Measurements from ENCODE around the gene CADM1.

DNA sequence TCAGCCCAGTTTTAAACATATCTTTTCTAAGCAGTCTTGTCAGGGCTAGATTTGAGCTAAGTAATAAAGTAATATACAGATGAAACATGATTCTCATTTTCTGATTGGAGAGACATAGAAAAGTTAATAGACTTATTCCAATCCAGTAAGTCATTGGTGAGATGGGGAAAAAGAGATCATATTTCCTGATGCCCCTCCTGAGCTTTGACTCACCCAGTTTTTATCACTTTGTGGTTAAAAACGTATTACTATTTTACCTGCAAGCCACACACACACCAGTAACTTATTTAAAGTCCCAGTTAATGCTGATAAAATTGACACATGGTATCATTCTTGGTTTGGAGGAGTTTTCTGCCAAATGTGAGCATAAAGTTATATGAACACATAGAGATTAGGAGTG, 306.8 kb downstream of the CADM1 start:
- TF ChIP-seq, protein P1, sequence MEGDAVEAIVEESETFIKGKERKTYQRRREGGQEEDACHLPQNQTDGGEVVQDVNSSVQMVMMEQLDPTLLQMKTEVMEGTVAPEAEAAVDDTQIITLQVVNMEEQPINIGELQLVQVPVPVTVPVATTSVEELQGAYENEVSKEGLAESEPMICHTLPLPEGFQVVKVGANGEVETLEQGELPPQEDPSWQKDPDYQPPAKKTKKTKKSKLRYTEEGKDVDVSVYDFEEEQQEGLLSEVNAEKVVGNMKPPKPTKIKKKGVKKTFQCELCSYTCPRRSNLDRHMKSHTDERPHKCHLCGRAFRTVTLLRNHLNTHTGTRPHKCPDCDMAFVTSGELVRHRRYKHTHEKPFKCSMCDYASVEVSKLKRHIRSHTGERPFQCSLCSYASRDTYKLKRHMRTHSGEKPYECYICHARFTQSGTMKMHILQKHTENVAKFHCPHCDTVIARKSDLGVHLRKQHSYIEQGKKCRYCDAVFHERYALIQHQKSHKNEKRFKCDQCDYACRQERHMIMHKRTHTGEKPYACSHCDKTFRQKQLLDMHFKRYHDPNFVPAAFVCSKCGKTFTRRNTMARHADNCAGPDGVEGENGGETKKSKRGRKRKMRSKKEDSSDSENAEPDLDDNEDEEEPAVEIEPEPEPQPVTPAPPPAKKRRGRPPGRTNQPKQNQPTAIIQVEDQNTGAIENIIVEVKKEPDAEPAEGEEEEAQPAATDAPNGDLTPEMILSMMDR (IDR thresholded peaks at IDR 0.05; ENCODE audit: low read depth, low read length): no peak
- no peak for TF ChIP-seq EZH2phosphoT487 (IDR thresholded peaks at IDR 0.05; ENCODE audit: low read depth)

All from OCI-LY3 (cell line).